HCEC 1CT (cell line): Measurements from ENCODE around the gene FBLN7.
"Not testable (repeated sequence)": the region's sequence is repeated elsewhere in the genome, so short reads cannot be mapped to it uniquely, and the experiment has no call there.

ENCODE experiments used
- DNase-seq: peaks from one replicate; pipeline ENCODE4 v3.0.0-alpha.2; 2017

FBLN7 gene

DNA sequence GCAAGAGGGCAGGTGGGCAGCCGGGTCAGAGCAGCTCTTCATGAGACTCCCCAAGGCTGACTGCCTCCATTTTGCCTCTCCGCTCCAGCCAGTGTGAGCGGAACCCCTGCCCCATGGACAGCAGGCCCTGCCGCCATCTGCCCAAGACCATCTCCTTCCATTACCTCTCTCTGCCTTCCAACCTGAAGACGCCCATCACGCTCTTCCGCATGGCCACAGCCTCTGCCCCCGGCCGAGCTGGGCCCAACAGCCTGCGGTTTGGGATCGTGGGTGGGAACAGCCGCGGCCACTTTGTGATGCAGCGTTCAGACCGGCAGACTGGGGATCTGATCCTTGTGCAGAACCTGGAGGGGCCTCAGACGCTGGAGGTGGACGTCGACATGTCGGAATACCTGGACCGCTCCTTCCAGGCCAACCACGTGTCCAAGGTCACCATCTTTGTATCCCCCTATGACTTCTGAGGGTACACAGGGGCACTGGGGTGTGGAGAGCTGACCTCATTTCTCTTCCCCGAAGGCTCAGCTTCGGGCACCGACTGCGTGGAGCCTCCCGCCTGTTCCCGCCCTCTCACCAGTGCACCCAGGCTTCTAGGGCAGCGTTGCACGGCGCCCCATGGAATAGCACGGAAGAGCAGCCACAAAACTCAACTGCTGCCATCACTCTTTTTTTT is 49.0 kb downstream of the FBLN7 start:
- DNase-seq = no peak

DNA sequence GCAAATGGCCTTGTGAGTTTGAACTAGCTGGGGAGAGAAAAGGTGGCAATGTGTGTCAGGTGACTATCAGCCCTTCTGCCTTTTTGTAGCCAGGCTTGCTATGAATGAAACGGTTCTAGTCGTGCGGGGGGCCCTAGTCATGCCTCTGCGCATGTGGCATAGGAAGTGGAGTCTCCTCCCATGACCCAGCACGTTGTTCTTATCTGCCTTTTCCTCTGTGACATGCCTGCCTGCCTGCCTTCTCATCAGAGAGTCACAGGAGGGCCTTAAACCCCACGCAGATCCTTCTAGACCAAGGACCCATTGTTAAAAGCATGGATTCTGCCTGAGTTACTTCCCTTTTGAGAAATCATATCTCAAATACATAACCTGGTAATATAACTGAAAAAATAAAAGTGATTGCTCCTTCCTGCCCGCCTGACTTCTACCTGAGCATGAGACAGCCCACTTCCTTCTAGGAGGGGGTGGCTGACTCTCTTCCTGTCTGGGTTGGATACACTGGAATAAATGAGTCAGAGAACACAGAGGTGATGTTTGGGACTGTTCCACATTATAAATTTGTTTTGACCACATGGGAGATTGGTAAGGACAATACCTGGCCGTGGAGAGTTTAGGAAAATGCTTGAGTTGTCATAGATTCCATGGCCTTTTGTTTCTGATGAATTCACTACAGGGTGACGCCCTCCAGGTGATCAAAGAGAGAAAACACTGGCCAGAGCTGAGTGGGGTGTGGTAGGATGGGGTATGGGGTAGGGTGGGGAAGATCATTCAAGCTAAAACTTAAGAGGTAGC is 49.8 kb downstream of the FBLN7 start:
- no peak for DNase-seq

- DNase-seq = no peak
Observed at GRCh38 chr2:112189001-112189556, 50.9 kb downstream of the FBLN7 start.

- DNase-seq = no peak
Observed at GRCh38 chr2:112194028-112194427, 55.8 kb downstream of the FBLN7 start.

DNA sequence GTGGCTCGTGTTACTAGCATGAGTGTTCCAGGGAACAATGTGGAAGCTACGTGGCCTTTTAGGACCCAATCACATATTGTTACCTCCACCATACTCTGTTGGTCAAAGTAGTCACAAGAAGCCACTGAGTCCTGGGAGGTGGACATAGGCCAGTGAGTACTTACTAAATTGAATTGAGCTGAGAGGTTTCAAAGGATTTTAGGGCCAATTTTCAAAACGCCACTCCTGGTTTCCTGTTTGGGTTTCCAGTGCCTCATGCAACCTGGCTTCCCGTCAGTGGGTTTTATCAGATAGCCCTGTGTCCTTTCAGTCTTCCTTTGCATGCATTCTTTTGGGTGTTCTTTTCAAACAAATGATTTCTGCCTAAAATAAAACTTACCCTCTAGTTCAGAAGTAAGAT is 56.3 kb downstream of the FBLN7 start:
- DNase-seq = no peak

GRCh38 chr2:112195167-112195766 is 57.1 kb downstream of the FBLN7 start:
- no peak for DNase-seq

- DNase-seq = no peak
Observed at GRCh38 chr2:112195950-112196349, 57.8 kb downstream of the FBLN7 start.

- DNase-seq = no peak
Observed at GRCh38 chr2:112197868-112198267, 59.7 kb downstream of the FBLN7 start.

DNA sequence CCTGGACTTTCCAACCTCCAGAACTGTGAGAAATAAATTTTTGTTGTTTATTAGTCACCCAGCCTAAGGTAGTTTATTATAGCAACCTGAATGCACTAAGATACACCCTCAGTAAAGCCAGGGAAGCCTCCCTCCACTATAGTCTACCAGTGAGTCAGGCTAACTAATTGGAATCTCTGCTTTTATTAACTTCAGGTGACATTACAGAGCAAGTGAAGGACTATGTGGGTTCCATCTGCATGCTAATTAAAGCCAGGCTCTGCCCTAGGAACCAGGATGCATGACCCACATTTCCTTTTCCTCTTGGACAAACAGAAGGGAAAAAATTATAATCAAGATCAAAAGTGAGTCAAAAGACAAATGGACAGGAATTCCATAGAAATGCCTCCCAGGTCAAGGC is 60.6 kb downstream of the FBLN7 start:
- DNase-seq = no peak

GRCh38 chr2:112199188-112199587 is 61.0 kb downstream of the FBLN7 start:
- DNase-seq = no peak

DNA sequence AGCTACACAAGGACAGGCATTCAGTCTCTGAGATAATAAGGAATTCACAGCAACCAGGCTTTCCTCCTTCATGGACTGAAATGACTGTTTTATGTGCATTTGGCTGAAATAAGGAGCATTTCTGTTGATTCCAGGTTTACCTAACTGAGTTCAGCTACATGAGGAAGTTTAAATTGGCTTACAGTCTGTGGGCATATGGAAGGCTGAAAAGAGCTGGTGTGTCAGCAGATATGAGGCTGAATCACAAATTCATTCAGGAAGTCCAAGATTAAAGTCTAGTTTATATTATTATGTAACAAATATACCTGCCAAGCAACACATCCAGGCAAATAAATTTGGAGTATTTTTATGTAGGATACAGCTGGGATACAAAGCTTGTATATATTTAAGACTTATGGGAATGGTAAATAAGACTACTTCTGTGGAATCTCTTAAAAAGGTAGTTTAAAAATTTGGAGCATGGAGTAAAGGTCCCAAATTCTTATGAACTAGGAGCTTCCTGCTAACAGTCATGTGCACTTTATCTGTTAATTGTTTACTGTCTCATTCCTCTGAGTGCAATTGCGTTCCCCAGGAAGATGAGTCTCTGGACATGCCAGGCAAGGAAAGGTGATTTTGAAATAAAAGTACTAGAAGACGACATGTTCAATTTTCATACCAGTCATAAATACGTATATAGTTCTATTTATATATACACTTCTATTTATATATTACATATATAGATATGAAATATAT is 63.7 kb downstream of the FBLN7 start:
- DNase-seq = no peak

GRCh38 chr2:112204411-112204810 is 66.2 kb downstream of the FBLN7 start:
- peak; percentile 34 for DNase-seq

DNA sequence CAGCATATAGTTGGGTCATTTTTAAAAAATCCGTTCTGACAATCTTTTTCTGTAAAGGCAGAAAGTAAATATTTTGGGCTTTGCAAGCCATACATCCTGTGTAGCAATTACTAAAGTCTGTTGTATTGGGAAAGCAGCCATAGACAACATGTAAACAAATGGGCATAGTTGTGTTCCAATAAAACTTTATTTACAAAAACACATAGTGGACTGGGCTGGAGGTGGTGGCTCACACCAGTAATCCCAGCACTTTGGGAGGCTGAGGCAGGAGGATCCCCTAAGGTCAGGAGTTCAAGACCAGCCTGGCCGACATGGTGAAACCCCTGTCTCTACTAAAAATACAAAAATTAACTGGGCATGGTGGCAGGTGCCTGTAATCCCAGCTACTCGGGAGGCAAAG is 69.7 kb downstream of the FBLN7 start:
- not testable (repeated sequence) for DNase-seq

DNA sequence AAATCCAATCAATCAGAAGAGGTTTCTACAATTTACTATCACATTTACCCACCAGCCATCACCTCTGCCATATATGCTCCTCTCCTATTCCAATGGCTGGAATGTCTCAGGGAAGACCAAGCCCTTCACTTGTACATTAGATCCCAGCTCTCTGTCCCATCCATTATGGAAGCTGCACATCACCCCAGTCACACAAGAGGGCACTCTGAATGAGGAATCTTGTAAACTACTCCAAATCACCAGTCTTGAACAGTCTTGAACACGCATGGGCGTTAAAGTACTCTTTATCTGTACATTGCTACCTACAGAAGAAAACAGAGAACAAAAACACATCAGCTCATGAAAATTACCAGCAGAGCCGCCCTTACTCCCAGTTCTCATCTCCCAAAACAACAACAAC is 78.0 kb downstream of the FBLN7 start:
- no peak for DNase-seq

GRCh38 chr2:112217854-112218253 is 79.7 kb downstream of the FBLN7 start:
- no peak for DNase-seq

GRCh38 chr2:112220186-112220585 is 82.0 kb downstream of the FBLN7 start:
- no peak for DNase-seq

DNA sequence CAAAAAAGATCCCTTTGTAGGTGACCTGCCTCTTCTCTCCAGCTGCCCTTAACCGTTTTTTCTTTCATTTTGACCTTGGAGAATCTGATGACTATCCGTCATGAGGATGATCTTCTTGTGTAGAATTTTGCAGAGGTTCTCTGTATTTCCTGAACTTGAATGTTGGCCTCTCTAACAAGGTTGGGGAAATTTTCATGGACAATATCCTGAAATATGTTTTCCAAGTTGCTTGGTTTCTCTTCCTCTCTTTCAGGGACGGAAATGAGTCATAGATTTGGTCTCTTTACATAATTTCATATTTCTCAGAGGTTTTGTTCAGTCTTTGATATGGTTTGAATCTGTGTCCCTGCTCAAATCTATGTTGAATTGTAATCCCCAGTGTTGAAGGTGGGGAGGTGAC is 82.6 kb downstream of the FBLN7 start:
- DNase-seq = no peak

GRCh38 chr2:112229348-112229747 is 91.2 kb downstream of the FBLN7 start:
- DNase-seq = no peak

- no peak for DNase-seq
Observed at GRCh38 chr2:112230371-112230770, 92.2 kb downstream of the FBLN7 start.
